SK-N-SH (cell line): ENCODE measurements around the gene NRG4.

ENCODE experiments used
- EP300 ChIP-seq, 2 experiments: IDR thresholded peaks; 2 replicates each; pipeline versions ENCODE4 v1.4.0 to v1.6.1; 2012; ENCODE audit warnings: borderline replicate concordance in 1 of 2, low read depth in 1 of 2, low read length in 1 of 2
- FOXJ3 ChIP-seq: sonication (generic); formaldehyde crosslinking; IDR thresholded peaks from 2 replicates; pipeline ENCODE4 v1.5.1; 2020; ENCODE audit warnings: mild to moderate bottlenecking, missing genetic modification reagents
- TAF1 ChIP-seq: IDR thresholded peaks from 2 replicates; pipeline ENCODE4 v1.6.1; 2012; ENCODE audit warnings: low read depth, mild to moderate bottlenecking, low read length, moderate library complexity, borderline replicate concordance
- TCF12 ChIP-seq: IDR thresholded peaks from 2 replicates; pipeline ENCODE4 v1.4.0; 2012
- USF1 ChIP-seq: IDR thresholded peaks from 2 replicates; pipeline ENCODE4 v1.4.0; 2012; ENCODE audit warnings: low read depth, borderline replicate concordance
- YY1 ChIP-seq: IDR thresholded peaks from 2 replicates; pipeline ENCODE4 v1.4.0; 2012; ENCODE audit warnings: low read depth, mild to moderate bottlenecking
- TF ChIP-seq, protein P1 (sequence below): fragments of 200-600 bp; sonication (generic); IDR thresholded peaks from 2 replicates; pipeline ENCODE4 v1.6.1; 2017; ENCODE audit warnings: antibody characterized with exemption, mild to moderate bottlenecking, moderate library complexity
- TF ChIP-seq, protein P2 (sequence below): IDR thresholded peaks from 2 replicates; pipeline ENCODE4 v1.6.1; 2012; ENCODE audit warnings: mild to moderate bottlenecking, low read depth, low read length, moderate library complexity
- TF ChIP-seq, protein P3 (sequence below): IDR thresholded peaks from 2 replicates; pipeline ENCODE4 v1.4.0; 2012; ENCODE audit warnings: low read depth

DNA sequence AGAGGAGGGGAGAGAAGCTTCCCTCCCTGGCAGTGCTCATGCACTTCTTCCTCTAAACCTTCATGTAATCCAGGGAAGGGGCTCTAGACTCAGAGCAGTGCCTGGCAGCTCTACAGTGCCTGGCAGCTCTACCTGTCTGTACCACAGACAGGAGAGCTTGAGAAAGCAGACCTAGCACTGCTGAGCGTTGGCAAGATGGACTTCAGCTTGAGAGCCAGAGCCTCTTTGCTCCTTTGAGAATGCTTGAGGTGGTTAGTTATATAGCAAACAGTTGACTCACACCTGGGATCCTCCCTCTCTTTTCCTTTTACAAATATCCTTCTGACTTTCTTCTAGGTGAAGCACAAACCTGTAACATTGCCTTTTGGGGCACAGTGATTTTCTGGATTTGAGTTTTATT, 87.6 kb downstream of the NRG4 start:
- TF ChIP-seq, protein P1, sequence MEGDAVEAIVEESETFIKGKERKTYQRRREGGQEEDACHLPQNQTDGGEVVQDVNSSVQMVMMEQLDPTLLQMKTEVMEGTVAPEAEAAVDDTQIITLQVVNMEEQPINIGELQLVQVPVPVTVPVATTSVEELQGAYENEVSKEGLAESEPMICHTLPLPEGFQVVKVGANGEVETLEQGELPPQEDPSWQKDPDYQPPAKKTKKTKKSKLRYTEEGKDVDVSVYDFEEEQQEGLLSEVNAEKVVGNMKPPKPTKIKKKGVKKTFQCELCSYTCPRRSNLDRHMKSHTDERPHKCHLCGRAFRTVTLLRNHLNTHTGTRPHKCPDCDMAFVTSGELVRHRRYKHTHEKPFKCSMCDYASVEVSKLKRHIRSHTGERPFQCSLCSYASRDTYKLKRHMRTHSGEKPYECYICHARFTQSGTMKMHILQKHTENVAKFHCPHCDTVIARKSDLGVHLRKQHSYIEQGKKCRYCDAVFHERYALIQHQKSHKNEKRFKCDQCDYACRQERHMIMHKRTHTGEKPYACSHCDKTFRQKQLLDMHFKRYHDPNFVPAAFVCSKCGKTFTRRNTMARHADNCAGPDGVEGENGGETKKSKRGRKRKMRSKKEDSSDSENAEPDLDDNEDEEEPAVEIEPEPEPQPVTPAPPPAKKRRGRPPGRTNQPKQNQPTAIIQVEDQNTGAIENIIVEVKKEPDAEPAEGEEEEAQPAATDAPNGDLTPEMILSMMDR = no peak
- TF ChIP-seq TAF1 (no peak), EP300 (IDR thresholded peaks at IDR 0.05; ENCODE audit: borderline replicate concordance in 1 of 2, low read depth in 1 of 2, low read length in 1 of 2) (no peak), TCF12 (no peak), FOXJ3 (CRISPR knock-in tag) (no peak), USF1 (no peak), YY1 (no peak)
- TF ChIP-seq, protein P2, sequence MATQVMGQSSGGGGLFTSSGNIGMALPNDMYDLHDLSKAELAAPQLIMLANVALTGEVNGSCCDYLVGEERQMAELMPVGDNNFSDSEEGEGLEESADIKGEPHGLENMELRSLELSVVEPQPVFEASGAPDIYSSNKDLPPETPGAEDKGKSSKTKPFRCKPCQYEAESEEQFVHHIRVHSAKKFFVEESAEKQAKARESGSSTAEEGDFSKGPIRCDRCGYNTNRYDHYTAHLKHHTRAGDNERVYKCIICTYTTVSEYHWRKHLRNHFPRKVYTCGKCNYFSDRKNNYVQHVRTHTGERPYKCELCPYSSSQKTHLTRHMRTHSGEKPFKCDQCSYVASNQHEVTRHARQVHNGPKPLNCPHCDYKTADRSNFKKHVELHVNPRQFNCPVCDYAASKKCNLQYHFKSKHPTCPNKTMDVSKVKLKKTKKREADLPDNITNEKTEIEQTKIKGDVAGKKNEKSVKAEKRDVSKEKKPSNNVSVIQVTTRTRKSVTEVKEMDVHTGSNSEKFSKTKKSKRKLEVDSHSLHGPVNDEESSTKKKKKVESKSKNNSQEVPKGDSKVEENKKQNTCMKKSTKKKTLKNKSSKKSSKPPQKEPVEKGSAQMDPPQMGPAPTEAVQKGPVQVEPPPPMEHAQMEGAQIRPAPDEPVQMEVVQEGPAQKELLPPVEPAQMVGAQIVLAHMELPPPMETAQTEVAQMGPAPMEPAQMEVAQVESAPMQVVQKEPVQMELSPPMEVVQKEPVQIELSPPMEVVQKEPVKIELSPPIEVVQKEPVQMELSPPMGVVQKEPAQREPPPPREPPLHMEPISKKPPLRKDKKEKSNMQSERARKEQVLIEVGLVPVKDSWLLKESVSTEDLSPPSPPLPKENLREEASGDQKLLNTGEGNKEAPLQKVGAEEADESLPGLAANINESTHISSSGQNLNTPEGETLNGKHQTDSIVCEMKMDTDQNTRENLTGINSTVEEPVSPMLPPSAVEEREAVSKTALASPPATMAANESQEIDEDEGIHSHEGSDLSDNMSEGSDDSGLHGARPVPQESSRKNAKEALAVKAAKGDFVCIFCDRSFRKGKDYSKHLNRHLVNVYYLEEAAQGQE = no peak
- TF ChIP-seq, protein P3, sequence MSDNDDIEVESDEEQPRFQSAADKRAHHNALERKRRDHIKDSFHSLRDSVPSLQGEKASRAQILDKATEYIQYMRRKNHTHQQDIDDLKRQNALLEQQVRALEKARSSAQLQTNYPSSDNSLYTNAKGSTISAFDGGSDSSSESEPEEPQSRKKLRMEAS = no peak
